Thoracic aorta (tissue), 2 donors: ENCODE results near the gene RBM18. TPM values are rescaled to one million over a fixed set of nuclear protein-coding genes. Genes with fewer than 3 reads are reported as not detected.

ENCODE experiments used
- ATAC-seq: fragments of 150-250 bp; one replicate; pipeline ENCODE4 v1.8.0; 2017; ENCODE audit warnings: low read depth; ENCODE audit not compliant: insufficient number of reproducible peaks, low FRiP score
- DNase-seq: peaks from one replicate; pipeline ENCODE4 v3.0.0-alpha.2; 2020; ENCODE audit warnings: low spot score
- H3K27ac ChIP-seq, 2 donors: fragments of 200-600 bp; sonication (generic); 1 replicate in 1 of 2; 2 replicates in 1 of 2; pipeline ENCODE4 v1.5.1; 2016; ENCODE audit warnings: mild to moderate bottlenecking in 2 of 2, moderate library complexity in 2 of 2
- H3K27me3 ChIP-seq: fragments of 200-600 bp; sonication (generic); replicated peaks from 2 replicates; pipeline ENCODE4 v1.6.0; 2016; ENCODE audit warnings: mild to moderate bottlenecking; ENCODE audit not compliant: insufficient read depth
- H3K36me3 ChIP-seq: fragments of 200-600 bp; sonication (generic); one replicate; pipeline ENCODE4 v1.5.1; 2016
- H3K4me1 ChIP-seq, 2 donors: fragments of 200-600 bp; sonication (generic); 1 replicate in 1 of 2; 2 replicates in 1 of 2; pipeline versions ENCODE4 v1.5.1 to v1.6.0; 2016; ENCODE audit warnings: low read depth in 2 of 2, mild to moderate bottlenecking in 1 of 2; ENCODE audit not compliant: control insufficient read depth in 1 of 2
- H3K4me3 ChIP-seq: fragments of 200-600 bp; sonication (generic); 2 replicates; pipeline ENCODE4 v1.5.1; 2016; ENCODE audit warnings: mild to moderate bottlenecking
- H3K9me3 ChIP-seq: fragments of 200-600 bp; sonication (generic); 2 replicates; pipeline ENCODE4 v1.5.1; 2016
- total RNA-seq, 2 donors: library from RNA; depleted of rRNA; stranded (reverse); fragments of >200 nt; gene quantifications; one replicate each; pipeline versions ENCODE4 v1.1.0 to v1.2.3, GENCODE V29; 2016
- TF ChIP-seq, protein P1 (sequence below): fragments of 200-600 bp; sonication (generic); IDR thresholded peaks from one replicate; pipeline ENCODE4 v1.5.1; 2019; ENCODE audit warnings: antibody characterized with exemption

Gene RBM18
- total RNA-seq, 2 donors from 2014 or later = 7.3 to 10.5 TPM

- H3K9me3 ChIP-seq = no peaks in the 10 kb centered on the region
- TF ChIP-seq, protein P1, sequence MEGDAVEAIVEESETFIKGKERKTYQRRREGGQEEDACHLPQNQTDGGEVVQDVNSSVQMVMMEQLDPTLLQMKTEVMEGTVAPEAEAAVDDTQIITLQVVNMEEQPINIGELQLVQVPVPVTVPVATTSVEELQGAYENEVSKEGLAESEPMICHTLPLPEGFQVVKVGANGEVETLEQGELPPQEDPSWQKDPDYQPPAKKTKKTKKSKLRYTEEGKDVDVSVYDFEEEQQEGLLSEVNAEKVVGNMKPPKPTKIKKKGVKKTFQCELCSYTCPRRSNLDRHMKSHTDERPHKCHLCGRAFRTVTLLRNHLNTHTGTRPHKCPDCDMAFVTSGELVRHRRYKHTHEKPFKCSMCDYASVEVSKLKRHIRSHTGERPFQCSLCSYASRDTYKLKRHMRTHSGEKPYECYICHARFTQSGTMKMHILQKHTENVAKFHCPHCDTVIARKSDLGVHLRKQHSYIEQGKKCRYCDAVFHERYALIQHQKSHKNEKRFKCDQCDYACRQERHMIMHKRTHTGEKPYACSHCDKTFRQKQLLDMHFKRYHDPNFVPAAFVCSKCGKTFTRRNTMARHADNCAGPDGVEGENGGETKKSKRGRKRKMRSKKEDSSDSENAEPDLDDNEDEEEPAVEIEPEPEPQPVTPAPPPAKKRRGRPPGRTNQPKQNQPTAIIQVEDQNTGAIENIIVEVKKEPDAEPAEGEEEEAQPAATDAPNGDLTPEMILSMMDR = no peak
- no peak overlapping the region for H3K27ac ChIP-seq
- no peak overlapping the region for H3K4me3 ChIP-seq
- no peaks in the 10 kb centered on the region for H3K36me3 ChIP-seq
- H3K4me1 ChIP-seq = no peaks in the 10 kb centered on the region
- H3K27me3 ChIP-seq = no peaks in the 10 kb centered on the region
- no peak for DNase-seq
- ATAC-seq = no peak
Observed at GRCh38 chr9:122192261-122192875, 72.3 kb downstream of the RBM18 start.

- no peaks in the 10 kb centered on the region for H3K9me3 ChIP-seq
- H3K4me1 ChIP-seq = no peaks in the 10 kb centered on the region
- no peak overlapping the region for H3K4me3 ChIP-seq
- DNase-seq (no peak), ATAC-seq (no peak)
- H3K36me3 ChIP-seq = no peaks in the 10 kb centered on the region
- no peak overlapping the region for H3K27ac ChIP-seq
- TF ChIP-seq, protein P1 = no peak
- H3K27me3 ChIP-seq = no peaks in the 10 kb centered on the region
Observed at GRCh38 chr9:122191584-122191983, 73.1 kb downstream of the RBM18 start.

DNA sequence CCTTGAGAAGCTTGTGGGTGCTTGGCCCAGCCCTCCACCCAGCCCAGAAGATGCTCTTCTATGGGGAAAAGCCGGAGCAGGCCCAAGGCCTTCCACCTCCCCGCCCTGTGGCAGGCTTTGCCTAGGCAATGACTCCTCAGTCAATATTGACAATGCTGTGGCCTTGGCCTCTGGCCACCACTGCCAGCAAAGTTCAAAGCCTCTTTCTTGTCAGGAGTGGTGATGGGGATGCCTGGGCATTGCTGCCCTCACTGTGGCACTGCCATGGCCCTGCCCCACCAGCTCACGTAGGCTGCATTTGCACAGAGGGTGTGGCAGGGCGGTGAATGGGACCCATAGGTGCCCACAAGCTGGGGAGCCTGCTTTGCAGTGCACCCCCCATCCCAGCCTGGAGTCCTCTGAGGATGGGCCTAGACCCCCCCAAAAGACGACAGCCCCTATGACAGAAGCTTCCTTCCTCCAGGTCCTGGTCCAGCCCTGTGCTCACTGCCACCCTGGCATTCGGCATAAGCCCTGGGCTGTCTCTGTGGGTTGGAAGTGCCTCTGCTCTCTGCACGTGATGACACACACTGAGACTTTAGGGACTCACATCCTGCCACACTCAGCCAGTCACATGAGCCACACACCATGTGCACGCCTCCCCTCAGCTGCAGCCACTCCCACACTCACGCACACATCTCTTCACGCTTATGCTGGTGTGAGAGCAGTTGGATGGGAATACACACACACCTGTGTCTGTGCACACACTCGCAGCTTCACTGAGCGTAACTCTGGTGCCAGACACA lies 73.9 kb downstream of the RBM18 start:
- TF ChIP-seq, protein P1 = no peak
- Histone ChIP-seq H3K27me3 (no peaks in the 10 kb centered on the region), H3K36me3 (no peaks in the 10 kb centered on the region), H3K4me3 (no peak overlapping the region), H3K27ac (no peak overlapping the region), H3K4me1 (no peaks in the 10 kb centered on the region), H3K9me3 (no peaks in the 10 kb centered on the region)
- ATAC-seq = no peak
- no peak for DNase-seq

DNA sequence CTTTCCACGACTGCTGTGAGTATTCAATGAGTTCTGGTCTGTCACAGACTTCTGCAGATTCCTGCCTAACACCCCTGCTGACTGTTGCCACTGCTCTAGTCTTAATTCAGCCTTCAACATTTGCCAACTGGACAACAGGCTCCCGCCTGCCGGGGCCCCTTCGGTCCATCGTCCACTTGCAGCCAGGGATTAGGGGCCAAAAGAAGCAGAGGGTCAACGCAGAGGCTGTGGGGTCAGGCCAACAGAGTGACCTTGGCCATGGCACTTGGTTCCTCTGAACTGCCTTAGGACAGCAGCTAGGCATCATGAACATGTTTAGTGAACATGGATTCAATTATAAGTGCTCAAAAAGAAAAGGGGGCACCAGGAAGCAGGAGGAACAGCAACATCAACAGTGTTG lies 76.3 kb downstream of the RBM18 start:
- Histone ChIP-seq H3K27me3 (no peaks in the 10 kb centered on the region), H3K9me3 (no peaks in the 10 kb centered on the region), H3K4me1 (no peaks in the 10 kb centered on the region), H3K4me3 (no peak overlapping the region), H3K27ac (no peak overlapping the region), H3K36me3 (no peaks in the 10 kb centered on the region)
- TF ChIP-seq, protein P1 = no peak
- DNase-seq = no peak
- ATAC-seq = no peak

Other genes starting within 250 kb of the RBM18 start
- 10 to 100 TPM; 25.7 to 31.2 TPM for gene TTLL11, start 171.5 kb downstream of the RBM18 start, total RNA-seq
- 10 to 100 TPM; 14.6 to 19.3 TPM for gene NDUFA8, start 105.1 kb downstream of the RBM18 start, total RNA-seq
- not detected for gene MORN5, start 104.9 kb downstream of the RBM18 start, total RNA-seq
- 1 to 10 TPM; 5.0 to 6.5 TPM for gene LHX6, start 35.9 kb downstream of the RBM18 start, total RNA-seq
- 10 to 100 TPM; 16.9 to 36.8 TPM for gene MRRF, start within 50 bp of the RBM18 start, total RNA-seq
- gene PTGS1, start 106.2 kb upstream of the RBM18 start, total RNA-seq = 10 to 100 TPM; 10.8 to 13.8 TPM
- not detected for gene OR1J1, start 213.1 kb upstream of the RBM18 start, total RNA-seq
- gene OR1J2, start 246.0 kb upstream of the RBM18 start, total RNA-seq = 1 to 10 TPM in 1 of 2 donors, not detected in 1; 3.2 TPM